SH-SY5Y (cell line): Measurements from ENCODE around the gene REPIN1.

Experiments
- GATA2 ChIP-seq: IDR thresholded peaks from 2 replicates; pipeline ENCODE4 v1.6.1; 2011; ENCODE audit warnings: mild to moderate bottlenecking, low read depth, low read length
- GATA3 ChIP-seq: IDR thresholded peaks from 2 replicates; pipeline ENCODE4 v1.6.1; 2011; ENCODE audit warnings: low read depth, mild to moderate bottlenecking, low read length, moderate library complexity

DNA sequence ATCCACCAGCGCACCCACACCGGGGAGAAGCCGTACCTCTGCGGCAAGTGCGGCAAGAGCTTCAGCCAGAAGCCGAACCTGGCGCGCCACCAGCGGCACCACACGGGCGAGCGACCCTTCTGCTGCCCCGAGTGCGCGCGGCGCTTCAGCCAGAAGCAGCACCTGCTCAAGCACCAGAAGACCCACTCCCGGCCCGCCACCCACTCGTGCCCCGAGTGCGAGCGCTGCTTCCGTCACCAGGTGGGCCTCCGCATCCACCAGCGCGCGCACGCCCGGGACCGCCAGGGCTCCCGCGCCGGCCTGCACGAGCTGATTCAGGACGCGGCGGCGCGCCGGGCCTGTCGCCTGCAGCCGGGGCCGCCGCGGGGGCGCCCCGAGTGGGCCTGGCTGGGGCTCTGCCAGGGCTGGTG, 28.2 kb downstream of the REPIN1 start:
- TF ChIP-seq GATA3 (no peak), GATA2 (no peak)
